GM13976 (cell line): ENCODE measurements around the gene SLAMF7.
A peak's percentile ranks its signal among the peaks of the same experiment; 100 is the strongest.

Experiments used
- DNase-seq: peaks from one replicate; pipeline ENCODE4 v3.0.0; 2012; ENCODE audit warnings: low spot score
- CTCF ChIP-seq: IDR thresholded peaks from 2 replicates; pipeline ENCODE4 v1.5.1; 2012; ENCODE audit warnings: borderline replicate concordance, mild to moderate bottlenecking; ENCODE audit not compliant: insufficient read depth; ENCODE audit errors: extremely low read depth, missing control alignments, control extremely low read depth
- in situ Hi-C: fragments of 300-500 bp; cut with MboI; formaldehyde crosslinking; loops from one replicate; pipeline ENCODE4 v1.12.0; 2022; ENCODE audit warnings: low sequenced_read_pairs, mixed read lengths, inconsistent platforms; ENCODE audit not compliant: unreplicated experiment

The SLAMF7 gene

GRCh38 chr1:160744852-160745520, 5.9 kb downstream of the SLAMF7 start:
- no peak for DNase-seq
- TF ChIP-seq CTCF, result no peak
- in situ Hi-C loops, result no loop called here

- no peak for DNase-seq
- no peak for TF ChIP-seq CTCF
- in situ Hi-C loops, result no loop called here
Measured at GRCh38 chr1:160745551-160745950, 6.5 kb downstream of the SLAMF7 start.

- in situ Hi-C loops, result no loop called here
- no peak for TF ChIP-seq CTCF
- no peak for DNase-seq
Measured at GRCh38 chr1:160746836-160747500, 7.9 kb downstream of the SLAMF7 start.

GRCh38 chr1:160747717-160748116, 8.7 kb downstream of the SLAMF7 start:
- no peak for DNase-seq
- in situ Hi-C loops, result no loop called here
- no peak for TF ChIP-seq CTCF

GRCh38 chr1:160748181-160748877, 9.3 kb downstream of the SLAMF7 start:
- in situ Hi-C loops, result no loop called here
- DNase-seq, result no peak
- TF ChIP-seq CTCF, result peak; percentile 35

- no peak for TF ChIP-seq CTCF
- in situ Hi-C loops, result no loop called here
- DNase-seq, result no peak
Measured at GRCh38 chr1:160748878-160749269, 9.8 kb downstream of the SLAMF7 start.
